HG02623 (cell line): ENCODE results near the gene HIVEP2.

Experiments
- ATAC-seq: cut with Tn5 transposase; IDR thresholded peaks from one replicate; pipeline ENCODE4 v1.9.1; 2021; ENCODE audit warnings: moderate library complexity; ENCODE audit not compliant: unreplicated experiment

The HIVEP2 gene

DNA sequence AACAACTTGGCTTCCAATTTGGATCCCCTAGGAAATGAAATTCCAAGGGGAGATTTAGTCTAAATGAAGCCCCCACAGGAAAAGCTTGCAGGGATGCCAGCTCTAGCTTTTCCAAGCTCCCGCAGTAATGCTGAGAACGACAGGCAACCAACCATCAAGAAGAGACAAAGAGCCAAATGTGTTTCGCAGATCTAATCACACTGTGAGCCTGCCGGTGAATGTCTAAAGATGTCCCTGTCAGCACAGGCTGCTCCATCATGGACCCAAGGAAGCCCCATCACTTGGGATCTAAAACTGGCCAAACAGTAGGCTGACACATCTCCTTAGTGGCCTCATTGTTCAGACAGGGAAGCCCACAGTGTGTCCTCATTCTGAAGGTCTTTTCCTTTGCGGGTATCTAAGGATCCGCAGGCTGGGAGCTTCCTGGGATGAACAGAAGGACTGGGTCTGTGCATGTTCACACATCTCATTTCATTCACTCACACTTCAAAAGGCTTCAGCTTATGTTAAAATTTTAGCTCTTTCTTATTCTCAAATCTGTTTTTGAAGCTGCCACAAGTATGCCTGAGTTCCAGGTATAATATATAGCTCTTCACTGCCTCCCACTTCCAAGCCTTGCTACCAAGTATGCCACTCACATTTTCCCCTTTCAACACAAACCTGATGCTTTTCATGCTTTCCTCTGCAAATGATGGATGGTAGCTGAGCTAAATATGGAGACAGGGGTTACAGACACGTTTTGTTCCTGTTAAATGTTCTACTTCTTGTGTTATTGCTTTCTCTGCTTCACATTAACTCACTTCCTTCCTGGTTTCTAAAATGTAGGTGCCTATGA lies 229.8 kb downstream of the HIVEP2 start:
- ATAC-seq = no peak

GRCh38 chr6:142713959-142714358 lies 231.0 kb downstream of the HIVEP2 start:
- no peak for ATAC-seq

DNA sequence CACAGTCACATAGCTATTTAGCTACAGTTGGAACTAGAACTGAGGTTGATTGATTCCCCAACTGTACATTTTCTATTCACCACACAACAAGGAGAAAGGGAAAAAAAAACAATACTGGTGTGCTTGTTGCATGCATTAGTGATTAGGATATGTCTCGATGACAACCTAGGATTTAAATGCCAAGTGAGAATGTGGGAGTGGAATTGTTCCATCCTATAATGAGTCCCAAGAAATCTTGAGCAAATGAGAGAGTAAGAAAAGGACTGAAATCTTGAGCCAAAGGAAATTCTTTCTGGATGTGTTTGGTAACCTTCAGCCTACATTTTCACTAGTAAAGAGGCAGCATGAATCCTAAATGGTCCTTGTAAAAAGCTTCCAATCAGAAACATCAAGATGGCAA lies 232.7 kb downstream of the HIVEP2 start:
- ATAC-seq = no peak

GRCh38 chr6:142708651-142709050 lies 236.3 kb downstream of the HIVEP2 start:
- no peak for ATAC-seq

- no peak for ATAC-seq
These were observed 237.7 kb downstream of the HIVEP2 start for GRCh38 chr6:142707255-142707654.

DNA sequence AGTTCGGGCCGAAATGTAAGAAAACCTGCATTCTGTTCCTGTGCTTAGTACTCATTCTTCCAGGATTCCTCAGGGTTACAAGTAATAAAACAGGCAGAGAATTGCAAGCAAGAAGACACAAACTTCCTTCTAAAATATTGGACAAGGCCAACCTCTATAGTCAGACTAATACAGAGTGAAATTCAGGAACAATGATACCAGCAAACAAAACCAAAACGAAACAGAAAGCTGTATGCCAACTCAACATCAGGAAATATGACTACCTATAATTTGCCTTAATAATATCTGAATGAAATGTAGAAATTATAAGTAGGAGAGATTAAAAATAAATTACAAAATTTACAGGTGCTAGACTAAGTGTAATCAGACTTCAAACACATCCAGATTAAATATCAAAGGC lies 238.8 kb downstream of the HIVEP2 start:
- no peak for ATAC-seq

GRCh38 chr6:142705054-142705453 lies 239.9 kb downstream of the HIVEP2 start:
- no peak for ATAC-seq

DNA sequence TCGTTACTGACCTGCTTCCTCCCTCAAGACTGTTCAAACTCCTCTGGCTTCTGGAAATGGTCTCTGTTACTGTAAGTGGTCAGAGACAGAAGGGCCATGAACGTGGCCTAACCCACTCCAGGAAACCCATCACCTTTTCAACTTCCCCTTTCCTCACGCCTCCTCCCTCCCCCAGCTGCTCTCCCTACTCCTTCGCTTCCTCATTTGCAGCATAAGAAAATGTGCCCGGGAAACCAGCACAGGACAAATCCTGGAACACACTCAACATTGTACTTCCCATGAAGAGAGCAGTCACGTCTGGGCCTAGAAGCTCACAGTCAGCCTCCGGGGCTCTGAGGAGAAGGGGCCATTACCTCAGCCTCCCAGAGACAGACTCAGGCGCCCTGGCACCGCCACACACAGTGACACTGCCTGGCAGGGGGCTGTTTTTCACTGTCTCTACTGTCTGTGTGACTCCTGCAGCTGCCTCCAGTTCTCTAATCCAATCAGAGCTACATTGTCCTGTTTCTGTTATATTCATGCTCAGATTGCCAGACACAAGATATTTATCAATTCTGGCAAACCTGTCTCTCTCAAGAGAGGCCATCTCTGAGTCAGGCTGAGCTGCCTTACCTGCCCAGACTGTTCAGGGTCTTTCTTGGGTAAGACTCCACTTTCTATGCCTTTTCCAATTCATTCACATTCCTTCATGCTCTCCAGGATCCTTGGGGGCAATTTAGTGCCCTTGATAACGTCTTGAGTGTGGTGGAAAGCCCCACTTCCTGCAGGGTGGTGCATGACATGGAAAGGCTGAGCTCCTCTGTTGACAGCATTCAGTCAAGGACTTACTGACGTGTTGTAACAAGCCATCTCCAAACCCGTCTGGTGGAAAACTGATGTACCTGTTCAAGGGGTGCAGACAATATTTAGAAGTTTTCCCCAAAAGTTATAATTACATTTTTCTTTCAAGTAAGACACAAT lies 242.2 kb downstream of the HIVEP2 start:
- no peak for ATAC-seq
